Right kidney (tissue), 1 donor: Measurements from ENCODE around the gene GLDC.
"Not testable (repeated sequence)": the region's sequence is repeated elsewhere in the genome, so short reads cannot be mapped to it uniquely, and the experiment has no call there.

Experiments used
- DNase-seq: peaks from one replicate; pipeline ENCODE4 v3.0.0-alpha.2; 2016

The GLDC gene

DNA sequence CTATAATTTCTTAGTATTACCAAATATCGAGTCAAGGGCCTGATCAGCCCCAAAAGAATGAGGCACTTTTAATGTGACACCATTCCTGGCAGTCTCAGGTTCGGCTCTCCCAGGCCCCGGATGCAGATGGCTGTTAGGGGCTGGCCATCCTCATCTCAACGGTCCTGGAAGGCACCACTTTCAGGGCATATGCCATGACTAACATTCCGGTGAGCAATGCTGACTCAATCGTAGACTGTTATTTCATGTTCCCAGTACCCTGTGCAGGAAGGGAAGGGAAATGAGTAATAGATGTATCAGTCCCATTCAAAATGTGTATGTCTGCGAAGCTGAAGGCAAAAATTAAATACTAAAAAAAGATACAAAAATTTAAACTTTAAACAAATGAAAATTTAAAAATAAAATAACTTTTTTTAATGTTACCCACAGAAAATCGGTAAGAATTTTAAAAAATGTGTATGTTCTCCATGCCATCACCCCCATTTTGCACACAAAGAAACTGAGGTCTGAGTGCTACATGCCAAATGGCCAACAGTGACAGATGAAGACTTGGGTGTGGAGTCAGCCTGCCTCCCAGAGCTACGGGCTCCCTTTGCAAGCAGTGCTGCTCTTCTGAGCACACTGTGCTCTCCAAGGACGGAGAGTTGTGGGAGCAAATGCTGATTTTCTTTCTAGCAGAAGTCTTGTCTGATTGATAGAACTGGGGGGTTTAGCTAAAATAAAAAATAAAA lies 79.0 kb downstream of the GLDC start:
- no peak for DNase-seq

GRCh38 chr9:6565312-6565711 lies 80.2 kb downstream of the GLDC start:
- no peak for DNase-seq

- no peak for DNase-seq
These were observed 80.7 kb downstream of the GLDC start for GRCh38 chr9:6564868-6565267.

DNA sequence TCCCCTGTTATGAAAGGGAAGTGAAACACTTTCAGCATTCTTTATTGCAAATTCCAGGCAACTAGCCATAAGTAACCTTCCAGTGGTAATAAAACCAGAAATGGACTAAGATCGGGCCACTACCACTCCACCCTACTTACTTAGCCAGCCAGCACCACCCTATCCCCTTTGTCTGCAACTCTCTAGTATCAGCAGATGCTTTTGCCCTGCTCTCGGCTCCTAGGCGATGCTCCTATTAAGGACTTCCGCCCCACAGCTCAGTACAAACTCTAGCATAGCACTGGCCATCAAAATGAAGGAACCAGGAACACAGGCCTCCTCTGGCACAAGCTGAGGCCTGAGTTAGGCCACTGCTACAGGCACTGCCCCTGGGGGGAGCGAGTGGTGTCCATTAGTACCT lies 81.2 kb downstream of the GLDC start:
- DNase-seq = no peak

GRCh38 chr9:6562871-6563430 lies 82.6 kb downstream of the GLDC start:
- DNase-seq = no peak

DNA sequence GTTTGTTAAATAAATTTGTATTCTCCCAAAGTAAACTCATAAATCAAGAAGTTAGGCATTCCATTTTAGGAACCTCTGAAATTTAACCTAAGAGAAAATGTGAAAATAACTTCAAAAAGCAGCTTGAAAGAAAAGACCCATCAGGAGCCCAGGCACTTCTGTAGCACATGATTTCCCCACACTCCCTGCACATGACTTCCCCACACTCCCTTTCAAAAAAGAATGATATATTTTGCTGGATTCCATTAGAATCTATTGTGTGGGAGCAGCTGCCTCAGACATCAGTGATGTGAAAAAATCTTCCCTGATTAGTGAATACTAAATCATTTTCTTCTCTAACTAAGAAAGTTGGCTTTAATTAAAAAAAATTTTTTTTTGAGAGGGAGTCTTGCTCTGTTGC lies 83.3 kb downstream of the GLDC start:
- DNase-seq = no peak

- DNase-seq = no peak
These were observed 87.5 kb downstream of the GLDC start for GRCh38 chr9:6557883-6558616.

- DNase-seq = no peak
These were observed 91.7 kb downstream of the GLDC start for GRCh38 chr9:6553866-6554265.

DNA sequence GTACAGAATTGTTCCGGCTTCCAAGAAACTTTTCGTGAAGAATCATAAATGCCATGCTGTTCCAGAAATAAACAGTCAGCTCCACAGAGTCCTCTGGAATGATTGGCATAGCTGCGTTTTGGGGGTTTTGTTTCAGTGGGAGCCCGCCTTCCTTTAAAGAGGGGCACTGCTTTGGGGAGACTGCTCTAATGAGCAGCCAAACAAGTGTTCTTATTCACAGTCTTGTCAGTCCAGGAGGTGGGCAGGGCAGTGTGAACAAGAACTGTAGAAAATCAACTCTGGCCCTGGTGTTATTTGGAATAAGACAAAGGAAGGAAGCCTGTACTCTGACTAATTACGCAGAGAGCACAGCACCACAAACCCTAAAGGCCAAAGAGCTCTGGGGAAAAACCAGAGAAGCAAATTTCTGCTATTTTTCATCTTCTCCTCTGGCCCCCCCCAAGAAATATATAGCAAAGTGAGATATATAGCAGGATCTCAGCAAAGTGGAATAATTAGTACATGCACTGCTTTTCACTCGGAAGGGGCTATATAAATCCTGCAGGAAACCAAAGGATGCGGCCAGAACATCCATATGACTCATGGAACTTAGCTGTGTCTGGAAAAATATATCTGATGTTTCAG lies 92.9 kb downstream of the GLDC start:
- no peak for DNase-seq

GRCh38 chr9:6552033-6552432 lies 93.5 kb downstream of the GLDC start:
- no peak for DNase-seq

- no peak for DNase-seq
These were observed 94.4 kb downstream of the GLDC start for GRCh38 chr9:6551136-6551535.

GRCh38 chr9:6549106-6549800 lies 96.3 kb downstream of the GLDC start:
- DNase-seq = no peak

DNA sequence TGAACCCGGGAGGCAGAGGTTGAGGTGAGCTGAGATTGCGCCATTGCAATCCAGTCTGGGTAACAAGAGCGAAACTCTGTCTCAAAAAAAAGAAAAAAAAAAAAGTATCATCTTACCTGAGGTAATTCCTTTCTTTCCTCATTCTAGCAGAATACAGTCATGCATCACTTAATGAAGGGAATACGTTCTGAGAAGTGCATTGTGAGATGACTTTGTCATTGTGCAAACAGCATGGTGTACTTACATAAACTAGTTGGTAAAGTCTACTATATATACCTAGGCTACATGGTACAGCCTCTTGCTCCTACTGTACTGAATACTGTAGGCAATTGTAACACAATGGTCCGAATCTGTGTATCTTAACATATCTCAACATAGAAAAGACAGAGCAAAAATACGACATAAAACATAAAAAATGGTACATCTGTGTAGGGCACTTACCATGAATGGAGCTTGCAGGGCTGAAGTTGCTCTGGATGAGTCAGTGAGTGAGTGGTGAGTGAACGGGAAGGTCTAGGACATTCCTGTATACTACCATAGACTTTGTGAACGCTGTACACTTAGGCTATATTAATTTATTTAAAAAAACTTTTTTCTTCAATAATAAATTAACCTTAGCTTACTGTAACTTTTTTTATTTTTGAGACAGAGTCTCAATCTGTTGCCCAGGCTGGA lies 100.4 kb downstream of the GLDC start:
- no peak for DNase-seq

GRCh38 chr9:6543204-6543603 lies 102.3 kb downstream of the GLDC start:
- DNase-seq = no peak

- not testable (repeated sequence) for DNase-seq
These were observed 102.9 kb downstream of the GLDC start for GRCh38 chr9:6542617-6543016.

GRCh38 chr9:6538666-6539071 lies 106.9 kb downstream of the GLDC start:
- no peak for DNase-seq

DNA sequence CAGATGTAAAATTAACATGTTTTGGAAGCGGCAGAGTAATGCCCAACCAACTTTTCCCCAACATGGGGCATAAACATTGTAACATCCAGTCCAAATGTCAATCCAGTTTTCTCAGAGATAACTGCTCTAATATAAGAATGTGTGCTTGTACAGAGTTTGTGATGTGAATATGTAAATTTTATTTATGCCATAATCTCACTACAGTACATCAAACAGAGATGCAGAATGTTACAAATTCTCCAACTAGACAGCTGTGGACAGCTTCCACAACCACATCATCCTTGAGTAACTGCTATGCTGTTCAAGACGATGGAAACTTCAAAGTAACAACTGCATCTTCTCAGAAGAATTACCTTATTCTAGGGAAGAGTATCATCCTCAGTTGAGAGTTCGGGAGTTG lies 109.9 kb downstream of the GLDC start:
- no peak for DNase-seq

DNA sequence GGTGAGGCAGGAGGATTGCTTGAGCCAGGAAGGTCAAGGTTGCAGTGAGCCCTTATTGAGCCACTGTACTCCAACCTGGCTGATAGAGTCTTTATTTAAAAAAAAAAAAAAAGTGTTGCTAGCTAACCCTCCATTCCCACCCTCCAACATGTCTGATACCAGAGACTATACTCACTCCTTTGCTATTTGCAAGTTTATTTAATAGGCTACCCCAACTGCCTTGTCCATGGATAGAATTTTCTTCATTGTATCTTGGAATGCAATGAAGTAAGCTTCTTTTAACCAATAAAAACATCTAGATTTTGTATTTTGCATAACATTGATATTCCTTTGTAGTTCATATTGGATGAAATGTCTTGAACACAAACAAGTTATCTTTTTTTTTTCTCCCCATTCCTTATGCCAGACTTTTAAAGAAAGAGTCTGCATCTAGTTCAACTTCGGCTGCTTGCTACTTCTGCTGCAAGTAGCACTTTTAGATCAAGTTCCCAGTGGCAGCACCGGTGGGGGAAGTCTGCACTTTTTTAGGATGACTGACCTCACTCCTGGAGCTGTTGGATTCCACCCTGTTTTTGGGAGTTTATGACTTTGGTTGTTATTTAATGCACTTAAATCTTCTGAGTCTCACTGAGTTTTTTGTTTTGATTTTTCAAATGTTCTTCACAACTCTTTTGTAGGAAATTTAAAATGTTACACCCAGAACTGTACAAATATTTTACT lies 120.0 kb downstream of the GLDC start:
- no peak for DNase-seq

DNA sequence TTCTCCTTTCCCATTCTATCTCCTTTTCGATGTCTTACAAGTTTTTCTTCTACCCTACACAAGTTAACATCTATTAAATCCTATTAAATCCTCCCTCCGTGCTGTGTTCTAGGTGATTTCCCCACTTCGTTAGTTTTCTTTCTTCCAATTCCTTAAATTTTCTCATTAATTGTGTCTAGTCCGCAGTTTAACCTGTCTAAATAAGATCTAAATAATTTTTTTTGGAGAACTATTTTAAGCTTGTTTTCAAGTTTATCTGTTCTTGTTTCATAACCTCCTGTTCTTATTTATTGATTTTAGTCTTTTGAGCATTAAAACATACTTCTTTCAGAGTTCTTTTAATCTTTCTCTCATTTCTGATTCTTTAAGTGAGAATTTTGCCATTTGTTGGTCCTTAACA lies 123.3 kb downstream of the GLDC start:
- DNase-seq = no peak

GRCh38 chr9:6512085-6512657 lies 133.4 kb downstream of the GLDC start:
- no peak for DNase-seq

DNA sequence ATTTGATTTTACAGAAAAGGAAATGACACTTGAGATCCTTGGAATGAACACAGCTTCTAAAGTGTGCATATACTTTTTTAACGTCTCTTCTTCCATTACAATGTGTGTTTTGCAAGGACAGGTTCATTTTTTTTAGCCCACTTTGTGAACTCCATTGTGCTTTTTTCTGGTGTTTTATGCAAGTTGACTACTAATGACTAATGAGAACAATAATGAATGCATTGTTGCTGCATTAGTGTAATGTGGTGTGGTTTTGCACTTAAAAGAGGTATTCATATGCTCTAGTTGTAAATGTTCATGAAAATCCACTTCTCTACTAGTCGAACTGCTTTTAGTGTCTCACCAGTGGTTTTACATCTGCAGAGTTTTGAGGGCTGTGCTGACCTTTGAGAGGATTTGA lies 139.0 kb downstream of the GLDC start:
- no peak for DNase-seq
